AG09319 (cell line): ENCODE results near the gene CAB39L.

ENCODE experiments used
- DNase-seq: peaks from one replicate; pipeline ENCODE4 v3.0.0-alpha.2; 2010; ENCODE audit warnings: low read depth; ENCODE audit errors: extremely low read depth
- TF ChIP-seq, protein P1 (sequence below): IDR thresholded peaks from 2 replicates; pipeline ENCODE4 v1.5.1; 2011; ENCODE audit warnings: low read depth, mild to moderate bottlenecking, inconsistent platforms, low read length, moderate library complexity

Gene CAB39L

DNA sequence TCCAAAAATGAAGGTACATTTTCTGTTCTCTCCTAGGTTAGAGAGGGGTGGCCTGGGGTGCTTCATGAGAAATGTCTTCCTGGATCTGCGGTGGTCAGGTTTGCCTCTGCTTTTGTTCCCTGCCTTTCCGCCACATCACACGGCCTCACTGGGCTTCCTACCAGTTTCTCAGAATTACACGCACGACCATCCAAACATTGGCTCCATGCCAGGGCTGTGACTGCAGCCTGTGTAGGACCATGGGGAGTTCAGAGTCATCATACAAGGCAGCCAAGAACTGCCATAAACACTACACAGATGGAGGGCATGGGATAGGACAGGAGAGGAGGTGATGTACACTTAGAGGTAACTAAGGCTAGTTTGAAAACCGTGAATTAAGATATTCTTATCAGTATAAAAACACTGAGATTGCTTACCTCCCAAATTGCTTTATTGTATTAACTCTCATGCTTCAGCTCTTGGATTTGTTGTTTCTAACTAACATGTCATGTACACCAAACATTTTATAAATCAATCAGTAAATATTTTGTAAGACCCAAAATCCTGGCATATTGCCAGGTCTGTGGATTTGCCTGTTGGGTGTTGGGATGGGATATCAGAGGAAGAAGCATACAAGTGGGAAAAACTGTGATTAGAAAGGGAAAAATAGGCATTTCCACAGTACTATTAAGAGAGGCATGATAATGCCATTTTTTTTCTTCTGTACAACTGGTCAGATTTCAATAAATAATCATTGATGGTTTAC is 150.9 kb downstream of the CAB39L start:
- peak; percentile 24 for DNase-seq
- TF ChIP-seq, protein P1, sequence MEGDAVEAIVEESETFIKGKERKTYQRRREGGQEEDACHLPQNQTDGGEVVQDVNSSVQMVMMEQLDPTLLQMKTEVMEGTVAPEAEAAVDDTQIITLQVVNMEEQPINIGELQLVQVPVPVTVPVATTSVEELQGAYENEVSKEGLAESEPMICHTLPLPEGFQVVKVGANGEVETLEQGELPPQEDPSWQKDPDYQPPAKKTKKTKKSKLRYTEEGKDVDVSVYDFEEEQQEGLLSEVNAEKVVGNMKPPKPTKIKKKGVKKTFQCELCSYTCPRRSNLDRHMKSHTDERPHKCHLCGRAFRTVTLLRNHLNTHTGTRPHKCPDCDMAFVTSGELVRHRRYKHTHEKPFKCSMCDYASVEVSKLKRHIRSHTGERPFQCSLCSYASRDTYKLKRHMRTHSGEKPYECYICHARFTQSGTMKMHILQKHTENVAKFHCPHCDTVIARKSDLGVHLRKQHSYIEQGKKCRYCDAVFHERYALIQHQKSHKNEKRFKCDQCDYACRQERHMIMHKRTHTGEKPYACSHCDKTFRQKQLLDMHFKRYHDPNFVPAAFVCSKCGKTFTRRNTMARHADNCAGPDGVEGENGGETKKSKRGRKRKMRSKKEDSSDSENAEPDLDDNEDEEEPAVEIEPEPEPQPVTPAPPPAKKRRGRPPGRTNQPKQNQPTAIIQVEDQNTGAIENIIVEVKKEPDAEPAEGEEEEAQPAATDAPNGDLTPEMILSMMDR = no peak

DNA sequence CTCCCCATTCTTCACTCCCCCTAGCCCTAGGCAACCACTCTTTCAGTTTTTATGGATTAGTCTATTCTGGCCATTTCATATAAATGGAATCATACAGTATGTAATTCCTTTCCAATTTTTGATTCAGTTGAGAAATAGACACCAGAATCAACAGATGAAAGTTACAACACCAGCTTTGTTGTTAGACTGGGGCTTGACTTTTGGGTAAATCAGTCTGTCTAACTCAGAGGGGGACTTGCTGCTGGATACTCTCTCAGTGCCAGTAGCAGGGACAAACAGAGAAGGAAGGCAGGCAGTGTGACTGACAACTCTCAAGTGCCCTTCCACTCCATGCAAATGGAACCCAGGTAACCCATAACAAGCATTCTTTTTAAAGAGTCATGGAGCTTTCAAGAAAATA is 155.4 kb downstream of the CAB39L start:
- TF ChIP-seq, protein P1 = no peak
- DNase-seq = no peak

DNA sequence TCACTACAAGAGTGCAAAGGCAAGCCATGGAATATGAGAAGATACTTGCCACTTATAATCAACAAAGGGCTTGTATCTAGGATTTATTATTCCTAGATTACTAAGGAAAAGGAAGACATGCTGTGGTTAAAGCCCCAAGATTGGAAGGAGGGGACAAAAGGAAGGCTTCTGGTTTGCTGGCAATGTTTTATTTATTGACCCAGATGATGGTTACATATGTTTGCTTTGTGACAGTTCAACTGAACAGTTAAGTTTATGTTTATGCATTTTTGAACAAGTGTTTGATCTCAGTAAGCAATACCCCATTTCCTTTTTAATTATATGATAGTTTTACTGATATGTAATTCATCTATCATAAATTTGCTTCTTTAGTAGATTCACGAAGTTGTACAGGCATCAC is 155.9 kb downstream of the CAB39L start:
- TF ChIP-seq, protein P1 = no peak
- no peak for DNase-seq

DNA sequence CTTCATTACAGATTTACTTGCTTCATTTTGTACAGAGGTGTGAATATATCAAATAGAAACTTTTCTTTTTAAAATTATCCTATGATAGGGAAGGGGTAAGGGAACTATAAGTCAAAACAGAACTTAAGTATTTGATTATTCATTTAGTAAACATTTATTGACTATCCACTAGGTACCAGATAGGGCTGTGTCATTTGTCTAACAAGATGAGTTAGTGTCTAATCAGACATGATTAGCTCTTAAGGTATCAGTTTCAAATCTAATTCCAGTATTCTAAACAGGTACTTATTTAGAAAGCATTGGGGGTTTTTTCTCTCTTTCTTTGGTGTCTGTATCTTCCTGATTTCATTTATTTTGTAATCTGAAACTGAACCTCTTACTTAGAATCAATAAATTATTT is 164.0 kb downstream of the CAB39L start:
- TF ChIP-seq, protein P1 = no peak
- no peak for DNase-seq

DNA sequence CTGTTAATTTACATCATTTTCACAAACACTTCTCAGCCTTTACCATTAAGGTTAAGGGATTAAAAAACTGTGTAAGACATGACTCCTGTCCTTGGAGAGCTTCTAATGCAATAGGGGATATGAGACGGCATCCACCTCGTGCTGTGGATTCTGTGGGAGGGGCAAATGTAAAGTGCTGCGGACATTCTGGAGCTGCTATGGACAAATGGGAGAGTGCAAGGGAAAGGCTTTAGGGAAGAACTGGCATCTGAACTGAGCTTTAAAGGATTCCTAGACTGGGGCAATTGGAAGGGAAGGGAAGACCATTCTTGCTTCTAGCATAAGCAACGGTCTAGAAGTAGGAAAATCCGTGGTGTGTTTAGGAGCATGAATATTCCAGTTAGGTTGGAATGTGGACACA is 164.8 kb downstream of the CAB39L start:
- no peak for DNase-seq
- TF ChIP-seq, protein P1 = no peak

DNA sequence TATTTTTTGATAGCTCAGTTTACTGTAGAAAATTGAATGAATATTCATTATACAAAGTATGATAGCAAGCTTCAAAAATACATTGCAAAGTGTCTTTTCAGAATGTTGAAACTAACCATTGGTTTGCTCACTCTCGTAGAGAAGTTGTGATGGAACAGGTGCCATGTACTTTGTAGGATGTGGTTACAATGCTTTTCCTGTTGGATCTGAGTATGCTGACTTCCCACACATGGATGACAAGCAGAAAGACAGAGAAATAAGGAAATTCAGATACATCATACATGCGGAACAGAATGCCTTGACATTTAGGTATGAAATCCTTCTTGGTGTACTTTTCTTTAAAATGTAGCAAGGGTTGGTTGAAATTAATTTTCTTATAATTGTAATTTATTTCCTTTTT is 165.7 kb downstream of the CAB39L start:
- TF ChIP-seq, protein P1 = no peak
- DNase-seq = no peak

DNA sequence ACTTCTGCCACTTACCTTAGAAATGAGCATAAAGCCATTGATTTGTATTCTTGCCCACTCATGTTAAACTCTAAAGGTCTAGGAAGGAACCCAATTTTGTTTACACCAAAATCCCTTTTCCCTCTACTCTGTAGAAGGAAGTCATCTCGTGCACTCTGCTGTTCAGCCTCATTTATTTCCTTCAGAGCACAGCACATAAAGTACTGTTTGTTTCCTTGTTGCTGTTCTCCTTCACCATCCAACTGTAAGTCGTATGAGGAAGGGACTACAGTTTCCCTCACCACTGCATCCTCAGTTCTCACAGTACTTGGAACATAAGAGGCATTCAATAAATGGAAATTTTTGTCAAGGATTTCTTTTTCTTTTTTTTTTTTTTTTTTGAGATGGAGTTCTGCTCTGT is 171.6 kb downstream of the CAB39L start:
- TF ChIP-seq, protein P1 = no peak
- no peak for DNase-seq
